CD8-positive, alpha-beta memory T cell (primary cell): ENCODE results near the gene REC114. TPM values are rescaled to one million over a fixed set of nuclear protein-coding genes. Genes with fewer than 3 reads are reported as not detected.

Experiments used
- CTCF ChIA-PET: fragments of 350-600 bp; sonication (Branson Sonifier 250); formaldehyde crosslinking; loops from one replicate; lab custom pipeline; 2021; ENCODE audit warnings: antibody characterized with exemption; lab: Charles Lee
- POLR2A ChIA-PET: fragments of 350-600 bp; sonication (Branson Sonifier 250); formaldehyde crosslinking; loops from one replicate; lab custom pipeline; 2021; ENCODE audit warnings: antibody characterized with exemption; lab: Charles Lee
- DNase-seq, 5 donors: peaks; one replicate each; pipeline versions ENCODE4 v3.0.0 to v3.0.0-alpha.2; 2020 to 2022; ENCODE audit warnings: mixed read lengths in 1 of 5
- H3K27ac ChIP-seq: one replicate; pipeline ENCODE4 v1.7.0; 2013; ENCODE audit warnings: low read depth, mild to moderate bottlenecking, low read length, moderate library complexity
- H3K27me3 ChIP-seq: 2 replicates; pipeline ENCODE4 v1.7.0; 2013; ENCODE audit warnings: low read length, mild to moderate bottlenecking; ENCODE audit not compliant: insufficient read depth, poor library complexity, severe bottlenecking
- H3K36me3 ChIP-seq: 2 replicates; pipeline ENCODE4 v1.7.0; 2013; ENCODE audit warnings: mild to moderate bottlenecking, low read length, moderate library complexity; ENCODE audit not compliant: insufficient read depth
- H3K4me1 ChIP-seq: 2 replicates; pipeline ENCODE4 v1.7.0; 2013; ENCODE audit warnings: mild to moderate bottlenecking, low read length, moderate library complexity; ENCODE audit not compliant: insufficient read depth
- H3K4me3 ChIP-seq: 2 replicates; pipeline ENCODE4 v1.7.0; 2013; ENCODE audit warnings: mild to moderate bottlenecking, low read length
- H3K9me3 ChIP-seq: 2 replicates; pipeline ENCODE4 v1.7.0; 2013; ENCODE audit warnings: mild to moderate bottlenecking, low read length
- H3K27ac Mint-ChIP-seq, 8 donors: one replicate each; pipeline ENCODE4 v1.8.0; 2020 to 2021; ENCODE audit warnings: mixed read lengths in 8 of 8, mild to moderate bottlenecking in 6 of 8, inconsistent platforms in 3 of 8, moderate library complexity in 3 of 8
- H3K27me3 Mint-ChIP-seq, 2 donors: one replicate each; pipeline ENCODE4 v1.8.0; 2020 to 2021; ENCODE audit warnings: mixed read lengths in 2 of 2, mild to moderate bottlenecking in 1 of 2, moderate library complexity in 1 of 2
- H3K36me3 Mint-ChIP-seq, 3 donors: one replicate each; pipeline ENCODE4 v1.8.0; 2020 to 2021; ENCODE audit warnings: mixed read lengths in 3 of 3, inconsistent platforms in 1 of 3, mild to moderate bottlenecking in 1 of 3
- H3K4me1 Mint-ChIP-seq, 3 donors: one replicate each; pipeline ENCODE4 v1.8.0; 2020 to 2021; ENCODE audit warnings: mixed read lengths in 3 of 3, inconsistent platforms in 1 of 3, mild to moderate bottlenecking in 1 of 3
- H3K4me3 Mint-ChIP-seq, 7 donors: one replicate each; pipeline ENCODE4 v1.8.0; 2020 to 2021; ENCODE audit warnings: mixed read lengths in 7 of 7, mild to moderate bottlenecking in 6 of 7, moderate library complexity in 4 of 7, inconsistent platforms in 2 of 7
- H3K9me3 Mint-ChIP-seq, 5 donors: one replicate each; pipeline ENCODE4 v1.8.0; 2020 to 2022; ENCODE audit warnings: mixed read lengths in 5 of 5, mild to moderate bottlenecking in 3 of 5, moderate library complexity in 2 of 5, inconsistent platforms in 1 of 5
- polyA plus RNA-seq: library from polyadenylated mRNA; unstranded; fragments of 300-500 nt; fragmentation: Illumina TruSeq; gene quantifications from one replicate; pipeline ENCODE4 v1.2.3, GENCODE V29; 2021
- total RNA-seq, 2 experiments: library from RNA; stranded (reverse); gene quantifications; one replicate each; pipeline ENCODE4 v1.2.3, GENCODE V29; 2021

The REC114 gene
- total and polyA plus RNA-seq, 3 experiments from 2014 or later = not detected

DNA sequence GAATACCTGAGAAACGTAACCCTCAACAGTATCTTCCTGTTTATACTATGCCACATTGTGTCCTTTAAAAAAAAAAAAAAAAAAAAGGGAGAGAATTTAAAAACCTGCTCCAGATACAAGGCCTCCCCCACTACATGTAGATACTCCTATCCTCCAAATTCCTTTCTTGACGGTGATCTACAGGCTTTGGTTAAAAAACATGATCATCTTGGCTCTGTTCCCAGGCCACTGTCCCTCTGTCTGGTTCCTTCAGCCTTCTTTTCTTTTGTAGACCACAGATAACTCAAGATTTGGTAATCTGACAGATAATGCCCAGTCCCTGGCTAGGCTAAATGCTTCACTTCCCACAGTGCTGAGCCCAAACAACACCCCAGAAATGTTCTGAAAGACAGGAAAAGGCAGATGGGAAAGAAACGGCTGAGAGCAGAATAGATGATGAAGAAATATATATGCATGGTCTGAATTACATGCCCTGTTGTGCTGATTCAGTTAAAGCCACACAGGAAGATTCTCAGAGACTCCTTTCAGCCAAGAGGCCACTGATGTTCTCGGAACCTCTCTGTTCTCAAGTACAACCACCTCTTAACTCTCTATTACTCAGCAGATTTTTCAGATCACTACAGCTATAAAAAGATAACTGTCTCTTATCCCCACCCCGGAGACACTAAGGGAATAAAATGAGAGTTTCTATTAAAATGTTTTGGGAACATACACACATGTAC is 141.9 kb downstream of the REC114 start:
- no peak overlapping the region for H3K4me3 Mint-ChIP-seq
- H3K27ac Mint-ChIP-seq = peak overlapping the region in 2 of 8 donors; percentile 34 to 57
- no peaks in the 10 kb centered on the region for H3K4me1 ChIP-seq
- no peaks in the 10 kb centered on the region for H3K27me3 Mint-ChIP-seq
- no peak overlapping the region for H3K27ac ChIP-seq
- peaks cover 42% of the 10 kb centered on the region for H3K36me3 ChIP-seq
- no peak overlapping the region for H3K4me3 ChIP-seq
- H3K4me1 Mint-ChIP-seq = peaks cover 0 to 1% (median 0%) of the 10 kb centered on the region in 3 donors
- POLR2A ChIA-PET = no interaction called here
- CTCF ChIA-PET = no interaction called here
- H3K27me3 ChIP-seq = no peaks in the 10 kb centered on the region
- no peaks in the 10 kb centered on the region for H3K9me3 ChIP-seq
- DNase-seq = no peak
- no peaks in the 10 kb centered on the region for H3K9me3 Mint-ChIP-seq
- H3K36me3 Mint-ChIP-seq = peaks cover 0 to 90% (median 35%) of the 10 kb centered on the region in 3 donors

DNA sequence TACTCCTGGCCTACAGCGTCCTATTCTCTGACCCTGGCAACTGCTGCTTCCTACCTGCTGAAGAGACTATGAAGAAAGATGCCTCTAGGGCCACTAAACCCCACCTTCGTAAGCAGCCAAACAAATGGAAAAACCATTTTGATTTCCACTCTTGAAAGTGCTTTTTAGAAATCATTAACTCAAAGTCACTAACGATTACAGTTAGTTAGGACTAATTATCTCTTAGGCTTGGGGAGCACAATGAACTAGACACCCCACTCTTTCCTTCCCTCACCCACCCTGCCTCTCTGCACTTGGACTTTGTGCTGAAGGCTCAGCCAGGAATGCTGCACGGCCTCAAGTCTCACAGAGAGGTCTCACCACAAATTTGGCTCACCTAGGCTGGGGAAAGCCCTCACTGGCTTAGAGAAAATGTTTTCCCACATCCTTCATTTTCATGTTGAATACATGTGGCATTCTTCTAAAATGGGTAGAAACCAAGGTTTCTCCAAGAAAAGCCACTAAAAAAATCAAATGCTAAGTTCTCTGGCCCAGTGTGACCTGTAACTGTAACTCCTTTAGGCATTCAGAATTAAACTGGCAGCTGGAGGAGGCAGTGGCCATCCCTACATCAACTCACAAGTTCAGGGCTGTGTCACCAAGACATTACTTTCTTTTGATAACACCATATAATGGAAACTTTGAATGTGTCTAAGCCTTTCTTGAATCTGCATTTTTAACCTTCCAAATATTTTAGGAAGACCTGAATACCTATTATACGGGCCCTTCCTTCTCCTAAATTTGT is 143.1 kb downstream of the REC114 start:
- Mint-ChIP-seq H3K27ac (peak overlapping the region in 4 of 8 donors; percentile 2 to 61 (median 39)), H3K9me3 (no peaks in the 10 kb centered on the region), H3K4me1 (peaks cover 0 to 1% (median 0%) of the 10 kb centered on the region in 3 donors), H3K27me3 (no peaks in the 10 kb centered on the region), H3K36me3 (peaks cover 0 to 91% (median 33%) of the 10 kb centered on the region in 3 donors), H3K4me3 (no peak overlapping the region)
- H3K4me1 ChIP-seq = no peaks in the 10 kb centered on the region
- no peak overlapping the region for H3K27ac ChIP-seq
- CTCF ChIA-PET = no interaction called here
- H3K27me3 ChIP-seq = no peaks in the 10 kb centered on the region
- DNase-seq = no peak
- H3K36me3 ChIP-seq = peaks cover 41% of the 10 kb centered on the region
- no peak overlapping the region for H3K4me3 ChIP-seq
- POLR2A ChIA-PET = no interaction called here
- H3K9me3 ChIP-seq = no peaks in the 10 kb centered on the region

GRCh38 chr15:73589766-73590165 is 146.8 kb downstream of the REC114 start:
- no peak for DNase-seq
- Histone ChIP-seq H3K27ac (no peak overlapping the region), H3K9me3 (no peaks in the 10 kb centered on the region), H3K4me1 (no peaks in the 10 kb centered on the region), H3K4me3 (no peak overlapping the region), H3K36me3 (peaks cover 20% of the 10 kb centered on the region), H3K27me3 (no peaks in the 10 kb centered on the region)
- Mint-ChIP-seq H3K27me3 (no peaks in the 10 kb centered on the region), H3K27ac (peak overlapping the region in 1 of 8 donors; percentile 58), H3K4me1 (peaks cover 3 to 14% (median 4%) of the 10 kb centered on the region in 3 donors), H3K4me3 (no peak overlapping the region), H3K9me3 (no peaks in the 10 kb centered on the region), H3K36me3 (peaks cover 0 to 74% (median 33%) of the 10 kb centered on the region in 3 donors)
- CTCF ChIA-PET = interaction anchor here (1.1 kb wide), 1 partner anchor 47 kb away, joined by 6 read pairs; no protein-coding TSS in a partner anchor
- POLR2A ChIA-PET = no interaction called here

DNA sequence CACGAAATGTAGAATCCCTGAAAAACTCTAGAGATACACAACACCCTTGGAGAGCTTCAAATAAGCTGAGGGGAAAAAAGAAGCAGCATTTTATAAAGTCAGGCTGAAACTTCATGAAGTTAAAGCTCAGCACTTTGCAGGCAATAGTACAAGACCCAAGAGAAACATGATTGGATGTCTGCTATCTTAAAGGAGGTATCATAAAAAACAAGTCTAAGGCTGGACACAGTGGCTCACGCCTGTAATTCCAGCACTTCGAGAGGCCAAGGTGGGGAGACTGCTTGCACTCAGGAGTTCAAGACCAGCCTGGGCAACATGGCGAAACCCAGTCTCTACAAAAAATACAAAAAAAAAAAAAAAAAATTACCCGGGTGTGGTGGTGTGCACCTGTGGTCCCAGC is 147.3 kb downstream of the REC114 start:
- Mint-ChIP-seq H3K27ac (peak overlapping the region in 1 of 8 donors; percentile 58), H3K9me3 (no peaks in the 10 kb centered on the region), H3K4me1 (peaks cover 3 to 19% (median 9%) of the 10 kb centered on the region in 3 donors), H3K4me3 (no peak overlapping the region), H3K36me3 (peaks cover 0 to 71% (median 28%) of the 10 kb centered on the region in 3 donors), H3K27me3 (no peaks in the 10 kb centered on the region)
- no peak overlapping the region for H3K4me3 ChIP-seq
- ChIA-PET POLR2A (interaction anchor here (0.7 kb wide), 1 partner anchor 21 kb away, joined by 5 read pairs; no protein-coding TSS in a partner anchor), CTCF (interaction anchor here (1.1 kb wide), 1 partner anchor 46 kb away, joined by 6 read pairs; no protein-coding TSS in a partner anchor)
- H3K4me1 ChIP-seq = no peaks in the 10 kb centered on the region
- H3K27me3 ChIP-seq = no peaks in the 10 kb centered on the region
- no peak overlapping the region for H3K27ac ChIP-seq
- peaks cover 20% of the 10 kb centered on the region for H3K36me3 ChIP-seq
- DNase-seq = no peak
- H3K9me3 ChIP-seq = no peaks in the 10 kb centered on the region

DNA sequence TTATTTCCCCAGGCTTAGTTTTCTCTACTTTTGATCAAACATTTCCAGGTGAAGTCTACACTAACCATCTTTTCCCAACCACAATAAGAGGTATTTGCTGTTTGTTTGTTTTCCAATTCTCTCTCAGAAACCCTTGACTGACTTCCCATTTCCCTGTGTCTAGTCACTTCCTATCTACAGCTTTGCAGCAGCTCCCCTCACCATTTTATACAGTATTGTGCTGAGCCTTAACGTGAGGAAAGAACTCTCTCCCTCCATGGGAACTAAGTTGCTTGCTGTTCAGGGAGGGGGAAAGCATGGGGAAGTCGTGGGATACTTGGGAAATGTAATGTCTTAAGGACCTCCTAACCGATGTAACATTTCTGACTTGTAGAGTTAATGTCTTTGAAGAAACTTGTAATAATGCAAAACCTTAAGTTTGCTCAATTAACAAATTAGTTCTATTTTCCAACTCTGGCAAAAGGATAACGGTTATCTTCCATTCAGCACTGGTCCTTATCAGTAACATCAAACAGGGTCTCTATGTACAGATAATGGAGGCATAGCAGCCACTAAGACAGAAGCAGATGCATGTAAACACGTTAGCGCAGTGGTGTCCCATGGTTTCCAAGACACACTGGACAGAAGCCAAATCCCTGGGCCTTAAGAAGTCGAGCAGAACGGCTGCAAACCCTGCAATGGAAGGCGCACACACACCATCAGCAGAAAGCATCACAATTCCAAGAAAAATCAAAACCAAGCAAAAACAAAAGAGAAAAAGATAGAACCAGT is 150.5 kb downstream of the REC114 start:
- Mint-ChIP-seq H3K36me3 (peaks cover 0 to 50% (median 18%) of the 10 kb centered on the region in 3 donors), H3K27me3 (no peaks in the 10 kb centered on the region), H3K9me3 (no peaks in the 10 kb centered on the region), H3K4me1 (peaks cover 17 to 50% (median 36%) of the 10 kb centered on the region in 3 donors), H3K4me3 (no peak overlapping the region), H3K27ac (no peak overlapping the region)
- ChIA-PET POLR2A (no interaction called here), CTCF (no interaction called here)
- no peak overlapping the region for H3K27ac ChIP-seq
- no peaks in the 10 kb centered on the region for H3K4me1 ChIP-seq
- no peaks in the 10 kb centered on the region for H3K27me3 ChIP-seq
- peaks cover 3% of the 10 kb centered on the region for H3K36me3 ChIP-seq
- no peak for DNase-seq
- H3K9me3 ChIP-seq = no peaks in the 10 kb centered on the region
- H3K4me3 ChIP-seq = no peak overlapping the region

- H3K27ac Mint-ChIP-seq = no peak overlapping the region
- H3K27me3 Mint-ChIP-seq = no peaks in the 10 kb centered on the region
- Histone ChIP-seq H3K27ac (no peak overlapping the region), H3K27me3 (no peaks in the 10 kb centered on the region), H3K9me3 (no peaks in the 10 kb centered on the region), H3K4me3 (no peak overlapping the region), H3K36me3 (no peaks in the 10 kb centered on the region), H3K4me1 (no peaks in the 10 kb centered on the region)
- ChIA-PET POLR2A (no interaction called here), CTCF (no interaction called here)
- no peaks in the 10 kb centered on the region for H3K9me3 Mint-ChIP-seq
- no peak for DNase-seq
- peaks cover 23 to 56% (median 42%) of the 10 kb centered on the region in 3 donors for H3K4me1 Mint-ChIP-seq
- no peak overlapping the region for H3K4me3 Mint-ChIP-seq
- peaks cover 0 to 44% (median 20%) of the 10 kb centered on the region in 3 donors for H3K36me3 Mint-ChIP-seq
Measured at GRCh38 chr15:73594109-73594508, 151.1 kb downstream of the REC114 start.

DNA sequence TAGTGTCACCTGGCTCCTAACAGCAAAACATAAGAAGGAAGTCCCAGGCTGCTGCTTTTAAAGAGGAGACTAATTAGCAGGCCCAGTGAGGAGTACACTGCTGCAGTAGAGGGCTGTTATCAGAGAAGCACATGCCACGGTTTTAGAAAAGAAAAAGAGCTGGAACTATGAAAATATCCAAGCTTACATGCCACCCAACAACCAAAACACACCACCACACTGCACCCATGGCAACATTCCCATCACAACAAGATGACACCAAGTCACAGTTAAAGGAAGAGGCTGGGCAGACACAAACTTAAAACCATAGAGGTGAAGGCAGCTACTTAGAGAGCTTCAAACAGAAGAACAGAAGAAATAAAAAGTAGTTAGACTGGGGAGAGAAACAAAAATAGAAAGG is 153.2 kb downstream of the REC114 start:
- Mint-ChIP-seq H3K27ac (peak overlapping the region in 2 of 8 donors; percentile 1 to 4), H3K9me3 (no peaks in the 10 kb centered on the region), H3K36me3 (peaks cover 0 to 27% (median 18%) of the 10 kb centered on the region in 3 donors), H3K4me3 (no peak overlapping the region), H3K4me1 (peaks cover 28 to 64% (median 44%) of the 10 kb centered on the region in 3 donors), H3K27me3 (no peaks in the 10 kb centered on the region)
- no peaks in the 10 kb centered on the region for H3K36me3 ChIP-seq
- CTCF ChIA-PET = no interaction called here
- POLR2A ChIA-PET = no interaction called here
- DNase-seq = no peak
- no peak overlapping the region for H3K4me3 ChIP-seq
- no peak overlapping the region for H3K27ac ChIP-seq
- H3K9me3 ChIP-seq = no peaks in the 10 kb centered on the region
- H3K4me1 ChIP-seq = no peaks in the 10 kb centered on the region
- H3K27me3 ChIP-seq = no peaks in the 10 kb centered on the region
